Activated T-cell treated with anti-CD3 and anti-CD28 coated beads, Interleukin-2, amount 50 U/mL, for 24 hours (primary cell): Measurements from ENCODE around the gene TTLL13.
A peak's percentile ranks its signal among the peaks of the same experiment; 100 is the strongest.

ENCODE experiments used
- DNase-seq: peaks from one replicate; pipeline ENCODE4 v3.0.0-alpha.2; 2020
- H3K27ac Mint-ChIP-seq: 2 replicates; pipeline ENCODE4 v1.8.0; 2020; ENCODE audit warnings: mild to moderate bottlenecking, mixed read lengths
- H3K27me3 Mint-ChIP-seq: 2 replicates; pipeline ENCODE4 v1.8.0; 2020; ENCODE audit warnings: mixed read lengths
- H3K36me3 Mint-ChIP-seq: 2 replicates; pipeline ENCODE4 v1.8.0; 2020; ENCODE audit warnings: low read depth, mixed read lengths
- H3K4me1 Mint-ChIP-seq: 2 replicates; pipeline ENCODE4 v1.8.0; 2020; ENCODE audit warnings: low read depth, mixed read lengths
- H3K4me3 Mint-ChIP-seq: 2 replicates; pipeline ENCODE4 v1.8.0; 2020; ENCODE audit warnings: mild to moderate bottlenecking, moderate library complexity, mixed read lengths
- H3K9me3 Mint-ChIP-seq: 2 replicates; pipeline ENCODE4 v1.8.0; 2020; ENCODE audit warnings: mixed read lengths

TTLL13 gene

DNA sequence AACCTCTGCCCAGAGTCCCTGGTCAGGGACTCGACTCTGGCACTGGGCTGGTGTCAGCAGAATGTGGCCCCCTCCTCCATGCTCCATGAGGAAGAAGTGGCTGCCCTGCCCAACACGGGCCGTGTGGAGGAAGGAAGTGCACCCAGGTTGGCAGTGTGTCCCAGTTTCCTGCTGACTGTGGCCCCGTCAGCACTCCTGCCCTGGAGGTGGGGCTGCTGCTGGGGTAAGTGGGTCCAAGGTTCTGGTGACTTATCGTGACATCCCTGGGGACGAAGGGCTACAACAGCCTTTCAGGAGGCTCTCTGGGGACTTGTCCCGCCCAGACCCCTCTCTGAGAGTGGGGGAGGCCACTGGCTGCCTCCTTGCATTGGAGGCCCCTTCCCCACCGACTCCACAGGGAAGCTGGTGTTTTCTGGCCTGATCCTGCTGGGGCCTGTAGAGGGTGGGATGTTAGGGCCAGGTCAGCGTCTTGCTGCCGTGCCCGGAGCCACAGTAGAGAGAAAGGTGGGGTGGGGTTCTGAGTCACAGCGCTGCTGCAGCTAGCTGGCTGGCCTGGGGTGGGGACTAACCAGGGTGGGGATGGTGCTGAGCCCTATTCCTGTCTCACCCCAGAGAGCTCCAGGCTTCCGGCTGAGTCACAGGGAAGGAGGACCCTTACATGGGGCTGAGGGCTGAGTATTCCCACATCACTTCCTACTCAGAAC lies 37.8 kb upstream of the TTLL13 start:
- H3K9me3 Mint-ChIP-seq: no peaks in the 10 kb centered on the region
- no peaks in the 10 kb centered on the region for H3K27me3 Mint-ChIP-seq
- DNase-seq: no peak
- no peak overlapping the region for H3K4me3 Mint-ChIP-seq
- peaks cover 34% of the 10 kb centered on the region for H3K4me1 Mint-ChIP-seq
- peaks cover 5% of the 10 kb centered on the region for H3K36me3 Mint-ChIP-seq
- H3K27ac Mint-ChIP-seq: no peak overlapping the region

DNA sequence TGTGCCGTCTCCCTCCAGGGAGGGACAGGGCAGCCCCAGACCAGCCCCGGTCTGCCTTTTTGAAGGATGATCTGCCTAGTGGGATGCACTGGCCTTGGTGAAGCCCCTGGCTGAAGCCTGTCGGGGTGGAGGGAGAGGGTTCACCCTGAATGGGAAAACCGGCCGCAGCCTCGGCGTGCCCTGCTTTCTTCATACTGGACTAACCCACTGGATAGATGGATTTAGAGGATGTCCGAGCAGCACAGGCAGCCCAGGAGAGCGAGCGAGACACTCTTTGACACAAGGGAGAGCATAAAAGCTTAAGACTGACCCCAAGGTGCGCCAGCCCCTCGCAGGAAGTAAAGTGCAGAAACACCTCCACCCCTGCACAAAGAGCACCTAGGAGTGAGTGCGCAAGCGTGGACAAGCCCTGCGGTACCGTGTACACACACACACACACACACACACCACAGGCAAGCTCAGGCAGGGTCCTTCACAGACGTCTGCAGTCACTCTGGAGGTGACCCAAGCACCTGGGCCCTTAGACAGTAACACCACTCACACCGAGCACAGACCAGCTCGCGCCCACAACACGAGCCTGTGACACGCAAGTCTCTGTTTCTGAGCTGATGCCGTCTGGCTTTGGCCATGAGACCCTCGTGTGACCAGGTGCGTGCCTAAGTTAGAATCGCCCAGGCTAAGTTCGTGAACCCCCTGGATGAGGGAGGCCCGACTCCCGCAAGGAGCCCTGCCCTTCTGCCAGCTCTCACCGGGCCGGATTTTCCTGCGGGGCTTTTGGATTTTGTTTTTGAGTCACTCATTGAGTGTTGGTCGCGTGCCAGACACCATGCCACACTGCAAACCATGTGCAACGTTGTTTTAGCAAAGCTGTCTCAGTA lies 36.9 kb upstream of the TTLL13 start:
- Mint-ChIP-seq H3K27ac (no peak overlapping the region), H3K4me1 (peaks cover 32% of the 10 kb centered on the region), H3K4me3 (no peak overlapping the region), H3K36me3 (peaks cover 5% of the 10 kb centered on the region), H3K27me3 (no peaks in the 10 kb centered on the region), H3K9me3 (no peaks in the 10 kb centered on the region)
- no peak for DNase-seq

DNA sequence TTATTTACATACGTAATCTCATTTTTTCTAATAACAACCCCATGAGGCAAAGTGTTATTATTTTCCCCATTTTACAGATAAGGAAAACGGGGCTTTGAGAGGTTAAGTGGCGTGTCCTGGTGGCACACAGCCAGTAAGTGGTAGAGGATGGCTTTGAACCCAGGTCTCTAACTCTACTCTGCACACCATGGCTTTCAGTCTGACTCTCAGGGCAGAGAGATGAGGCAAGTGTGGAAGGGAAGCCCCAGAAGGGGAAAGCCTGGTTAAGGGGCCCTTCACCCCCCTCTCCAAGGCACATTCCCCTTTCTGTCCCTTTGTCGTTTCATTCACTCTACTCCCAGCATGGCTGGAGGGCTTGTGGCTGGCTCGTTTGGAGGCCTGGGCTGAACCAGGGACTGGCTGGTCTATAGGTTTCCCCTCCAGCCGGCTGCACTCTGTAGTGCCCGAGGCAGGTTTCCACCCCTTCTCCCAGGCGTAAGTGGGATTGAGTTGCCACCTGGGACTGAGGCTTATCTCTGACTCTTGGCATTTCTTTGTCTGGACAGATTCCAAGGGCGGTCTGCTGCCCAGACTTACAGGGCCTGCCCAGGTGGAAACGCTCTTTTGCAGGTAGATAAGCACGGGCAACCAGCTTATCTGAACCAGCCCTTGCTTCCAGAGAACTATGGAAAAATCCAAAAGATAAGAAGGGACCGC lies 36.1 kb upstream of the TTLL13 start:
- no peak overlapping the region for H3K4me3 Mint-ChIP-seq
- H3K27ac Mint-ChIP-seq: peak overlapping the region; percentile 20
- H3K27me3 Mint-ChIP-seq: no peaks in the 10 kb centered on the region
- DNase-seq: no peak
- no peaks in the 10 kb centered on the region for H3K9me3 Mint-ChIP-seq
- H3K36me3 Mint-ChIP-seq: peaks cover 5% of the 10 kb centered on the region
- peaks cover 32% of the 10 kb centered on the region for H3K4me1 Mint-ChIP-seq

DNA sequence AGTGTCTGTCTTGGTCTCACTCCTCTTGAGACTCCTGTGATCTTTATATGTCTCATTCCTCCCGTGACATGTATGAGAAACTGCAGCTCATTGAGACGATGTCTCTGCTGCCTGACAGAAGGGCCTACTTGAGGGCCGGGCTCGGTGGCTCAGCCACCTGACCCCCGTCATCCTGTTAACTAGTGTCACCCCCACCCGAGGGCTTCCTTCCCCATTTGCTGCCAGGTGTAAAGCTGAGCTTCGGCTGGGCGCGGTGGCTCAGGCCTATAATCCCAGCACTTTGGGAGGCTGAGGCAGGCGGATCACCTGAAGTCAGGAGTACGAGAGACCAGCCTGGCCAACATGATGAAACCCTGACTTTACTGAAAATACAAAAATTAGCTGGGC lies 35.5 kb upstream of the TTLL13 start:
- H3K9me3 Mint-ChIP-seq: no peaks in the 10 kb centered on the region

DNA sequence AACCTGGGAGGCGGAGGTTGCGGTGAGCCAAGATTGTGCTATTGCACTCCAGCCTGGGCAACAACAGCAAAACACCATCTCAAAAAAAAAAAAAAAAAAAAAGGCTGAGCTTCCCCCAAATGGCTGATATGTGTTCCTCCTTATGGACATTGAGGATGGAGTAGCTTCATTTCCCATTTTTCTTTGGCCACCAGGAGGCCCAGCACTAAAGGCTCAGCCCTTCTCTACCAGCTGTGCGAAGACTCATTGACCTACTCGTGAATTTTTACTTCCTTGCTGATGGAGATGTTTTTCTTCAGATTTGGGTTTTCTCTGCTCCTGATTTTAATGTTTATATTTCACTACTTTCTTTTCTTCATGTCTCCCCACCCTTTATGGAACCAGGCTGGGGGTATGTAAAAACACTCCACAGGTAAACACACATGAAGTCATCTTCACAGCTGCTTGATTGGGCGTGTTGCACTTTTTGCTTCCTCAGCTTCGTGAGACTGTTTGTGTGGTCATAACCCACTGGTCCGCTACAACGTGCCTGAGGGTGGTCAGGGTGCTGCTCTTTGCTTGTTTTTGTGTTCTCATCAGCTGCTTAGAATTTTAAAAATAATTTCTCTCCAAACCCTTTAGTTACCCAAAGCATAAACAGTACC lies 34.7 kb upstream of the TTLL13 start:
- no peaks in the 10 kb centered on the region for H3K9me3 Mint-ChIP-seq
- peaks cover 30% of the 10 kb centered on the region for H3K4me1 Mint-ChIP-seq
- H3K27me3 Mint-ChIP-seq: no peaks in the 10 kb centered on the region
- peaks cover 5% of the 10 kb centered on the region for H3K36me3 Mint-ChIP-seq
- no peak overlapping the region for H3K27ac Mint-ChIP-seq
- no peak overlapping the region for H3K4me3 Mint-ChIP-seq
- DNase-seq: no peak

More for the DNA sequence above, 35.5 kb upstream of the TTLL13 start:
- Mint-ChIP-seq H3K4me1 (peaks cover 32% of the 10 kb centered on the region), H3K27me3 (no peaks in the 10 kb centered on the region), H3K36me3 (peaks cover 5% of the 10 kb centered on the region), H3K4me3 (no peak overlapping the region), H3K27ac (peak overlapping the region; percentile 38)
- no peak for DNase-seq

DNA sequence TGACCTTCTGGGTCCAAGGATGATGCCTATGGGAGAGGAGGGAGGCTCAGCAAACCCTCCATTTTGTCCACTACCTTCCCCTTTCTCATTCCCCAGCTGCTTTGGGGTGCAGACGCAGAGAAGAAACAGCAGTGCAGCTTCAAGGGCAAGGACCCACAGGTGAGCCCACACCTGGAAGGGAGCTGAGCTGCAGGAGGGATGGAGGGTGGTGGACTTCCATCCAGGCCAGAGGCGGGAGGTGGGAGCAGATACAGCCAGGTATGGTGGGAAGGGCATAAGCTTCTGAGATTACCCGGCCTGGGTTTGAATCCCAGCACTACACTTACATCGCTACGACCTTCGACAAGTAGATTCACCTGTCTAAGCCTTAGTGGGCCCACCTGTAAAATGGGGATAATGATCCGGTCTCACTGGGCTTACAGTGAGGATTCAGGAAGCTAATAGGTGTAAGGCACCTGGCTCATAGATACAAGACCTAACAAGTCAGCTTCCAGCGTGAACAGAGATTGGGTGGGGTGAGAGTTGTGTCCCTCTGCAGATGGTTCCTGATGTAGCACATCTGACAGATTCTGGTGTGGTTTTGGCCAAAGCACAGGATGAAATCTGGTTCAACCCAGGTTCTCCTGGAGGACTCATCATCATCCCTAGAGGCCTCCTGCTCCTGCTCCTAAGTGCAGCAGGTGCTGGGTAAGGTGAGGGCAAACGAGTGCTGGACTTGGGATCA lies 31.5 kb upstream of the TTLL13 start:
- Mint-ChIP-seq H3K9me3 (no peaks in the 10 kb centered on the region), H3K27ac (no peak overlapping the region), H3K4me1 (peaks cover 14% of the 10 kb centered on the region), H3K36me3 (peaks cover 6% of the 10 kb centered on the region), H3K27me3 (no peaks in the 10 kb centered on the region), H3K4me3 (no peak overlapping the region)
- DNase-seq: no peak

DNA sequence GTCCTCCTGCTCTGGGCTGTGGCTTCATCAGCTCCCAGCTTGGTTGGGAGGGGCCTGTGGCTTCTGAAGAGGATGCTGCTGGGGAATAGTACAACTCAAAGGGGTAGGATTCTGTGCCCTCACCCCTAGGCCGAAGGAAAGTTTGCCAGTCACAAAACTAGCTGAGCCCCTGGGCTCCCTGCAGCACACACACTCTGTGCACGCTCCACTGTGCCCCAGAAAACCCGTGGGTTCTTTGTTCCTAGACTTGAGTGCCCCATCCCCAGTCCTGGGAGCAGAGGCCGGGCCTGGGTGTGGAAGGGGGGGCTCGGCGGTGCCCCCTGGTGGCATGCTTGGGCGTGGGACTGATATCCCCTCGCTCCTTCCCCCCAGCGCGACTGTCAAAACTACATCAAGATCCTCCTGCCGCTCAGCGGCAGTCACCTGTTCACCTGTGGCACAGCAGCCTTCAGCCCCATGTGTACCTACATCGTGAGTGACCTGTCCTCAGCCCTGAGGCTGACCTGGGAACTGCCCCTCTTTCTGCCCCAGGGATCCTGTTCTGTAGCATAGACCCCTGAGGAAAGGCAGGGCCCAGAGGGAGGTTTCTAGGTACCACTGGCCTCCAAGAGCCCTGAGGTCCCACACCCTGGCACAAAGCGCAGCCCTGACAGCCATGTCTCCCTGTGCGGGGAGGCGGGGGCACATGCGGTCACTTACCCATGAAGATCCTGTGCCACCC lies 29.8 kb upstream of the TTLL13 start:
- no peak overlapping the region for H3K27ac Mint-ChIP-seq
- H3K4me3 Mint-ChIP-seq: no peak overlapping the region
- H3K27me3 Mint-ChIP-seq: no peaks in the 10 kb centered on the region
- H3K36me3 Mint-ChIP-seq: peaks cover 20% of the 10 kb centered on the region
- peaks cover 6% of the 10 kb centered on the region for H3K4me1 Mint-ChIP-seq
- DNase-seq: peak; percentile 76
- H3K9me3 Mint-ChIP-seq: no peaks in the 10 kb centered on the region

DNA sequence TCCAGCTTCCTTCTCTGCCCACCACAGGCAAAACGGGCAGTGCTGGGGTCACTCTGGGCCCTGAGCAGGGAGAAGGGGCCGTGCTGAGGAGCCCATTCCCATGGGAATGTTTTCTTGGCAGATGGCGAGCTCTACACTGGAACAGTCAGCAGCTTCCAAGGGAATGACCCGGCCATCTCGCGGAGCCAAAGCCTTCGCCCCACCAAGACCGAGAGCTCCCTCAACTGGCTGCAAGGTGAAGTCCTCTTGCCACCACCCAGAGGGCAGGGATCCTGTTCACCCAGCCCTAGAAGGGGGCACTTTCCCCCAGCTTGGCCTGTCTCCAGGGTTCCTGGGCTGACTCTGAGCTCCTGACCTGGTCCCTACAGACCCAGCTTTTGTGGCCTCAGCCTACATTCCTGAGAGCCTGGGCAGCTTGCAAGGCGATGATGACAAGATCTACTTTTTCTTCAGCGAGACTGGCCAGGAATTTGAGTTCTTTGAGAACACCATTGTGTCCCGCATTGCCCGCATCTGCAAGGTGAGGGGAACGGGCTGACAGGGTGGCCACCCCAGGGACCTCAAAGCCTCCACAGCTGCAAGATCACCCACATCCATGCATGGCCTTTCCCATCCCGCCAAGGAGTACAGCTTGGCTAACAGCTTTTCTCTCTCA lies 28.0 kb upstream of the TTLL13 start:
- H3K27me3 Mint-ChIP-seq: no peaks in the 10 kb centered on the region
- no peaks in the 10 kb centered on the region for H3K9me3 Mint-ChIP-seq
- peaks cover 6% of the 10 kb centered on the region for H3K4me1 Mint-ChIP-seq
- no peak overlapping the region for H3K4me3 Mint-ChIP-seq
- no peak overlapping the region for H3K27ac Mint-ChIP-seq
- H3K36me3 Mint-ChIP-seq: peaks cover 26% of the 10 kb centered on the region
- no peak for DNase-seq

DNA sequence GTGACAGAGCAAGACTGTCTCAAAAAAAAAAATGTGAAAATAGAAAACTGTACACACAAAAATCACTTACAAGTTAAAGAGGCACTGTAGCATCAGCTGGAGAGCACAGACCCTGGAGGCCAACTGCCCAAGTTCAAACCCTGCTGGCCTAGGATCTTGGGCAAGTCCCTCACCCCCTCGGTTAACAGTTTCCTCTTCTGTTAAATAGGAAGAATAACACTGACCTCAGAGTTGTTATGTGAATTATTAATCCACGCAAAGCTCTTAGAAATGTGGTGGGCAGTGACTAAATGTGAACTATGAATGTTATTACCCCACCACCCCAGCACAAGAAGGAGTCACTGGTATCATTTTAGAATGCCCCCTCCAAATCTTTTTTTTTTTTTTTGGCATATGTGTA lies 26.8 kb upstream of the TTLL13 start:
- Mint-ChIP-seq H3K9me3 (no peaks in the 10 kb centered on the region), H3K4me3 (no peak overlapping the region), H3K36me3 (peaks cover 32% of the 10 kb centered on the region), H3K27ac (no peak overlapping the region), H3K27me3 (no peaks in the 10 kb centered on the region), H3K4me1 (peaks cover 6% of the 10 kb centered on the region)
- DNase-seq: no peak

DNA sequence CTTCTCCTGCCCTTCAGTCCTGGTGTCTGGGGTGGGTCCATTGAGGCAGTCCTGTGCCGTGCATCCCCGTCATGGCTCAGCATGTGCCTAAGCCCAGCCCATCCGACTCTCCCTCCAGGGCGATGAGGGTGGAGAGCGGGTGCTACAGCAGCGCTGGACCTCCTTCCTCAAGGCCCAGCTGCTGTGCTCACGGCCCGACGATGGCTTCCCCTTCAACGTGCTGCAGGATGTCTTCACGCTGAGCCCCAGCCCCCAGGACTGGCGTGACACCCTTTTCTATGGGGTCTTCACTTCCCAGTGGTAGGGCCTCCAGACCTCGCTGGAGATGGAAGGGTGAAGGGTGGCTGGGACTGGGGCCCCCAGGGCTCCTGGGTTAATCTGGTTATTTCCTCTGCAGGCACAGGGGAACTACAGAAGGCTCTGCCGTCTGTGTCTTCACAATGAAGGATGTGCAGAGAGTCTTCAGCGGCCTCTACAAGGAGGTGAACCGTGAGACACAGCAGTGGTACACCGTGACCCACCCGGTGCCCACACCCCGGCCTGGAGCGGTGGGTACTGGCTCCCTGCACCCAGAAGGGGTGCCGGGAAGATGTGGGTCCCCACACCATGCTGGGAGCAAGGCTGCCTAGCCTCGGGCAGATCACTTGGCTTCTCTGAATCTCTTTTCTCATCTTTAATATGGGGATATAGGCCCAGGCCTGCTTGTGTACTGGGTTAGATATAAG lies 25.8 kb upstream of the TTLL13 start:
- H3K4me3 Mint-ChIP-seq: no peak overlapping the region
- H3K36me3 Mint-ChIP-seq: peaks cover 38% of the 10 kb centered on the region
- H3K9me3 Mint-ChIP-seq: no peaks in the 10 kb centered on the region
- DNase-seq: no peak
- H3K27ac Mint-ChIP-seq: no peak overlapping the region
- peaks cover 6% of the 10 kb centered on the region for H3K4me1 Mint-ChIP-seq
- H3K27me3 Mint-ChIP-seq: no peaks in the 10 kb centered on the region

DNA sequence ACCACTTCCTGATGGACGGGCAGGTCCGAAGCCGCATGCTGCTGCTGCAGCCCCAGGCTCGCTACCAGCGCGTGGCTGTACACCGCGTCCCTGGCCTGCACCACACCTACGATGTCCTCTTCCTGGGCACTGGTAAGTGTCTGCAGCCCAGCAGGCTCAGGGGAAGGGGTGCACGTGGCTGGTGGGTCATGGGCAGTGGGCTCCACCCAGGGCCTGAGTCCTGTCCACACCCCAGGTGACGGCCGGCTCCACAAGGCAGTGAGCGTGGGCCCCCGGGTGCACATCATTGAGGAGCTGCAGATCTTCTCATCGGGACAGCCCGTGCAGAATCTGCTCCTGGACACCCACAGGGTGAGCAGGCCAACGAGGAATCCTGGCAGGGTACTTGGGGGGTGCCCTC lies 24.3 kb upstream of the TTLL13 start:
- Mint-ChIP-seq H3K4me1 (peaks cover 11% of the 10 kb centered on the region), H3K27ac (no peak overlapping the region)

DNA sequence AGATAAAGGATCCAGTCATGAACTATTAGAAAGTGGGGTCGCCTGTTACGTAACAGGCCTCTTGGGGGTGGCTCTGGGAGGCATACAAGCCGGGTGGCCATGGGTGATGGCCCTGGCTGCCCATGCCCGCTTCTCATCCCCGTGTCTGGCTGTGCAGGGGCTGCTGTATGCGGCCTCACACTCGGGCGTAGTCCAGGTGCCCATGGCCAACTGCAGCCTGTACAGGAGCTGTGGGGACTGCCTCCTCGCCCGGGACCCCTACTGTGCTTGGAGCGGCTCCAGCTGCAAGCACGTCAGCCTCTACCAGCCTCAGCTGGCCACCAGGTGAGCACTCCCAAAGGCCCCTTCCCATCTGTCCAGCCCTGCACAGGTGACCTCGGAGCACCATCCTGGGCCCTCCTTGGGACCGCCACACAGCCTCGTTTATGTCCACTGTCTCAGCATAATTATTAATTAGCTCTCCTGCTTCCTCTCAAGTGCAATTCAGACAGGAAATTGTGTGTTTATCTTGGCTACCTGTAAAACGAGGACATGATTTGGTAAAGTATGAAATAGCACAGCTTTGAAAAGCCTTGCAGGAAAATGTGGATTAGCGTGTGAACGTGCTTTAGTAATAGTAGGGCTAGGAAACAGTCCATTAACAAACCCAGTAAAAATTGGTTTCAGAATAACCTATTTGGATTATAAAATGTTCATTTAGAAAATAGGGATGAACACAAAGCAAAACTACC lies 23.7 kb upstream of the TTLL13 start:
- H3K27me3 Mint-ChIP-seq: no peaks in the 10 kb centered on the region
- no peak overlapping the region for H3K27ac Mint-ChIP-seq
- H3K4me3 Mint-ChIP-seq: no peak overlapping the region
- H3K4me1 Mint-ChIP-seq: peaks cover 18% of the 10 kb centered on the region
- no peaks in the 10 kb centered on the region for H3K9me3 Mint-ChIP-seq
- peaks cover 59% of the 10 kb centered on the region for H3K36me3 Mint-ChIP-seq
- no peak for DNase-seq

More for the DNA sequence above, 24.3 kb upstream of the TTLL13 start:
- peaks cover 52% of the 10 kb centered on the region for H3K36me3 Mint-ChIP-seq
- no peaks in the 10 kb centered on the region for H3K27me3 Mint-ChIP-seq
- DNase-seq: no peak
- H3K4me3 Mint-ChIP-seq: no peak overlapping the region
- H3K9me3 Mint-ChIP-seq: no peaks in the 10 kb centered on the region
